ENCODE data around the gene CACNB1.

GRCh38 chr17:39164675-39165143, 32.8 kb downstream of the CACNB1 start:
- no peak for TF ChIP-seq POLR2A (IDR thresholded peaks at IDR 0.05)
- no peak for TF ChIP-seq POLR2AphosphoS5 (IDR thresholded peaks at IDR 0.05)
